Neutrophil (primary cell): ENCODE measurements around the gene PTPRN2.

Experiments used
- H3K27ac ChIP-seq: fragments of 200-600 bp; sonication (generic); 2 replicates; pipeline ENCODE4 v1.5.1; 2016; ENCODE audit warnings: mild to moderate bottlenecking, moderate library complexity
- H3K27me3 ChIP-seq: fragments of 200-600 bp; sonication (generic); 2 replicates; pipeline ENCODE4 v1.6.0; 2016; ENCODE audit warnings: mild to moderate bottlenecking
- H3K36me3 ChIP-seq: fragments of 200-600 bp; sonication (generic); 2 replicates; pipeline ENCODE4 v1.5.1; 2017
- H3K4me1 ChIP-seq, 2 experiments: fragments of 200-600 bp in 1 of 2; sonication (generic) in 1 of 2; 1 replicate in 1 of 2; 2 replicates in 1 of 2; pipeline versions ENCODE4 v1.5.1 to v1.6.1; 2013 to 2016; ENCODE audit warnings: low read depth in 1 of 2, low read length in 1 of 2, mild to moderate bottlenecking in 1 of 2, moderate library complexity in 1 of 2; ENCODE audit not compliant: control insufficient read depth in 1 of 2, insufficient read depth in 1 of 2
- H3K4me3 ChIP-seq, 2 experiments: fragments of 200-600 bp in 1 of 2; sonication (generic) in 1 of 2; 1 replicate in 1 of 2; 2 replicates in 1 of 2; pipeline ENCODE4 v1.5.1; 2013 to 2016; ENCODE audit warnings: low read depth in 1 of 2, low read length in 1 of 2, mild to moderate bottlenecking in 1 of 2, moderate library complexity in 1 of 2
- H3K9me3 ChIP-seq: fragments of 200-600 bp; sonication (generic); 2 replicates; pipeline ENCODE4 v1.5.1; 2016
- TF ChIP-seq, protein P1 (sequence below): fragments of 200-600 bp; sonication (generic); IDR thresholded peaks from 2 replicates; pipeline ENCODE4 v1.5.1; 2016; ENCODE audit warnings: antibody characterized with exemption

The PTPRN2 gene

DNA sequence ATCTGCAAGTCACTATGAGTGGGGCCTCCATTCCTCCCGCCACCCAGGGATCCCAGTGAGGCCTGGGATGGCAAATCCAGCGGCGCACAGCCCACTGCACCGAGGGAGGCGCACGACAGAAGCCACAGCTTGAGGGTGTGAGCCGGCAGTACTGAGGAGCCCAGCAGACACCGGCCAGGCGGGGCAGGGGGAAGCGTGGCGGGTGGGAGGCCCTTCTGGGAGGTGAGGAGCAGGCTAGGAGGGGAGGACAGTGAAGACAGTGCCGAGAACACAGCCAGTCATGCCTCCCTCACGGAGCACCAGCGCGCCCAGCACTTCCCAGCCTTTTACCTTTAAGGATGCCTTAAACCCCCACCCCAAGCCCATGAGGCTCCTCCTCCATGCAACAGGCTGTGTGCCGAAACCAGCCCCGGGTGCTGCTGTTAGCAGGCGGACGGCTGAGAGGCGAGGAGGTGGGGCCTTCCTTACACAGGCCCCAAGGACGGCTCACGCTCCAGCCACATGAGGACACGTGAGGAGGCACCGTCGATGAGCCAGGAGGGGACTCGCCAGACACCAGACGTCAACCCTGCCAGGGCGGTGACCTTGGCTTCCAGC is 258.5 kb downstream of the PTPRN2 start:
- no peaks in the 10 kb centered on the region for H3K9me3 ChIP-seq
- TF ChIP-seq, protein P1, sequence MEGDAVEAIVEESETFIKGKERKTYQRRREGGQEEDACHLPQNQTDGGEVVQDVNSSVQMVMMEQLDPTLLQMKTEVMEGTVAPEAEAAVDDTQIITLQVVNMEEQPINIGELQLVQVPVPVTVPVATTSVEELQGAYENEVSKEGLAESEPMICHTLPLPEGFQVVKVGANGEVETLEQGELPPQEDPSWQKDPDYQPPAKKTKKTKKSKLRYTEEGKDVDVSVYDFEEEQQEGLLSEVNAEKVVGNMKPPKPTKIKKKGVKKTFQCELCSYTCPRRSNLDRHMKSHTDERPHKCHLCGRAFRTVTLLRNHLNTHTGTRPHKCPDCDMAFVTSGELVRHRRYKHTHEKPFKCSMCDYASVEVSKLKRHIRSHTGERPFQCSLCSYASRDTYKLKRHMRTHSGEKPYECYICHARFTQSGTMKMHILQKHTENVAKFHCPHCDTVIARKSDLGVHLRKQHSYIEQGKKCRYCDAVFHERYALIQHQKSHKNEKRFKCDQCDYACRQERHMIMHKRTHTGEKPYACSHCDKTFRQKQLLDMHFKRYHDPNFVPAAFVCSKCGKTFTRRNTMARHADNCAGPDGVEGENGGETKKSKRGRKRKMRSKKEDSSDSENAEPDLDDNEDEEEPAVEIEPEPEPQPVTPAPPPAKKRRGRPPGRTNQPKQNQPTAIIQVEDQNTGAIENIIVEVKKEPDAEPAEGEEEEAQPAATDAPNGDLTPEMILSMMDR, result no peak
- H3K4me1 ChIP-seq, result no peaks in the 10 kb centered on the region
- no peaks in the 10 kb centered on the region for H3K36me3 ChIP-seq
- H3K27me3 ChIP-seq, result no peaks in the 10 kb centered on the region
- no peak overlapping the region for H3K27ac ChIP-seq
- no peak overlapping the region for H3K4me3 ChIP-seq

DNA sequence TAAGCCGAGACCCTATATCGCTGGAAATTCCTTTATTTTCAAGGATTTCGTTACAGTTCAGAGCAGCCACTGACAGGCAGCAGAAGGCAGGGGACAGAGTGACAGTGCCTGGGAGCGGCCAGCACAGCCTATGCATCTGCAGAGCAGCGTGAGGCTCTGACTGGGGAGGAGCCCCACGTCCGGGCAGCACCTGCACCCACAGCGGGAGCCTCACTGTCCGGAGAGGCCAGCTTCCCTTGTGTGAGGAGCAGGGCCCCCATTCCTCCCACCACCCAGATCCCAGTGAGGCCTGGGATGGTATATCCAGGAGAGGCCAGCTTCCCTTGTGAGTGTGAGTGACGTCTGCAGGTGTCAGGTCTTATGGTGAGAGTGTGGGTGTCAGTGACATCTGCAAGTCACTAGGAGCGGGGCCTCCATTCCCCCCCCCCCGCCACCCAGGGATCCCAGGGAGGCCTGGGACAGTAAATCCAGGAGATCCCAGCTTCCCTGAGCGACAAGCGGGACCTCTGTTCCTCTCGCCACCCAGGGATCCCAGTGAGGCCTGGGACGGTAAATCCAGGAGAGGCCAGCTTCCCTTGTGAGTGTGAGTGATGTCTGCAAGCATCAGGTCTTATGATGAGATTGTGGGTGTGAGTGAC is 259.1 kb downstream of the PTPRN2 start:
- no peaks in the 10 kb centered on the region for H3K9me3 ChIP-seq
- H3K4me3 ChIP-seq, result no peak overlapping the region
- H3K36me3 ChIP-seq, result no peaks in the 10 kb centered on the region
- H3K27ac ChIP-seq, result no peak overlapping the region
- H3K4me1 ChIP-seq, result no peaks in the 10 kb centered on the region
- H3K27me3 ChIP-seq, result no peaks in the 10 kb centered on the region
- TF ChIP-seq, protein P1, result no peak

DNA sequence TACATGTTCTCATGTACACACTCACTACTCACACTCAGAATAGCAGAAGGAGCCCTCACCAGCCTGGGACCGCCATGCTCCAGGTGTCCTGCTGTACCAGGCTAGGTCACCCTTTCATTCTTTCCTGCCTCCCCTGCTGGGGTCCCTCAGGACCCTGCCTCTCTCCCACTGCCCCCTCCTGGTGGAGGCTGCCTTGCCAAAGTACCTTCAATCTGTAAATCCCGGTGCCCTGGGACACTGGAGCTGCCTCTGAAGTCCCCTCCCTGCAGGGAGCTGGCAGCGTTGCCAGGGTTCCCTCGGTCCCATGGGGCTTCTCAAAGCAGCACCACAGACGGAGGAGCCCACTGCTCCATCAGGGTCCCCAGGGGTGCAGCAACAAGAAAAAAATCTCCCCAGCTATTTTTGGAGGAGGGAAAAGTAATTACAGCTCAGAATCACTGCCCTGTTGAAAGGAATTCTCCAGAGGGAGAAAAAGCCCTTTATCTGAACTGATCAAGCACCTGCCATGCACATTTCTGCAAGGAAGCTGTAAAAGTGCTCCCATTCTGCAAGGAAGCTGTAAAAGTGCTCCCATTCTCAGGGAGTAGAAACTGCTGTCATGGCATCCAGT is 259.9 kb downstream of the PTPRN2 start:
- Histone ChIP-seq H3K9me3 (no peaks in the 10 kb centered on the region), H3K36me3 (no peaks in the 10 kb centered on the region), H3K4me1 (no peaks in the 10 kb centered on the region), H3K4me3 (no peak overlapping the region), H3K27me3 (no peaks in the 10 kb centered on the region), H3K27ac (no peak overlapping the region)
- TF ChIP-seq, protein P1, result no peak

DNA sequence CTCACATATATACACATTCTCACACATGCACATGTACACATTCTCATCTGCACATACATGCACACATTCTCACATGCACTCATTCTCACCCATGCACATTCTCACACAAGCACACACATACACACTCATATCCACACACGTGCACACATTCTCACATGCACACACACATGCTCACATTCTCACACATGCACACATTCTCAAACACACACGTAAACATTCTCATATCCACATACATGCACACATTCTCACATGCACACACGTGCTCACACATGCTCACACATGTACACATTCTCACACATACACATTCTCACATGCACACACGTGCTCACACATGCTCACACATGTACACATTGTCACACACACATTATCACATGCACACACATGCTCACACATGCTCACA is 260.6 kb downstream of the PTPRN2 start:
- Histone ChIP-seq H3K27me3 (no peaks in the 10 kb centered on the region), H3K4me3 (no peak overlapping the region), H3K4me1 (no peaks in the 10 kb centered on the region), H3K9me3 (no peaks in the 10 kb centered on the region), H3K36me3 (no peaks in the 10 kb centered on the region), H3K27ac (no peak overlapping the region)
- TF ChIP-seq, protein P1, result no peak

DNA sequence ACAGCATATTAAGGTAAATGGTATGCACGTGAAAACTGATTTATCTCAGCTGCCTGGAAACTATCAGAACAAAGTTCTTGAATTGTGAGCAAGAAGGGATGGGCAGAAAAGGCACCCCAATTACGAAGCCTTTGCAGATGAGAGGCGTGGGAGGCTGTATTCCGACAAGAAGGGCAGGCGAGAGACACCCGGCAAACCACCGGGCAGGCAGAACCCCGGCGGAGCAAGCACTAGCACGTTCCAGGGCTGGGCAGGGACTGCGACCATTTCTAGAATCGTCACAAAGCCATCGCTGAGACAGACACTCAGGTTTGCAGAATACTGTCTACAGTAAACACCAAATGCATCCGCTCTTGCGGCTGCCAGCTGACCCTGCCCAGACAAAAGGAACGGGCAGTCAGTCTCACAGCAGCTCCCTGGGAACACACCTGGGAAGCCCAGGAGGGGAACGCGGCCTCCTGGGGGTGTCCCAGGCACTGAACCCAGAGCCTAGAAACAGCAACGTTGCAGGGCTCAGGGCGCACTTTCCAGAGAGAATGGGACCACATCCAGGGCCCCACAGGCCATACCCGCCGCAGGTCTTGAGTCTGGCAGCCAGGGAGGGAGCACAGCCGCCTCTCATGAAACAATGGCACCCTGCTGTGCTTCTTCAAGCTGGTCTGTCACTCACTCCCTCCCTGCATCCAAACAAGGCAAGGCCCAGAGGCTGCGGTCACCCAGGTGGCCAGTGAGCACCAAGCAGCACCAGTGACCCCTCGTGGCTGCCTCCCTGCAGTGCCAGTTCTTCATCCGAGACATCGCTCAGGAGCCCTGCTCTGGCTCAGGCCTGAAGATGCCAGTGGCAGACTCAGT is 261.9 kb downstream of the PTPRN2 start:
- TF ChIP-seq, protein P1, result no peak
- no peaks in the 10 kb centered on the region for H3K4me1 ChIP-seq
- H3K4me3 ChIP-seq, result no peak overlapping the region
- H3K27ac ChIP-seq, result no peak overlapping the region
- no peaks in the 10 kb centered on the region for H3K9me3 ChIP-seq
- H3K36me3 ChIP-seq, result no peaks in the 10 kb centered on the region
- H3K27me3 ChIP-seq, result no peaks in the 10 kb centered on the region
